GM12864 (cell line): ENCODE data around the gene KASH5.

ENCODE experiments used
- DNase-seq: peaks from one replicate; pipeline ENCODE4 v3.0.0-alpha.2; 2011; ENCODE audit warnings: low read depth
- H3K4me3 ChIP-seq: 2 replicates; pipeline ENCODE4 v1.5.1; 2011; ENCODE audit warnings: mild to moderate bottlenecking, low read depth, low read length, control low read depth
- CTCF ChIP-seq: IDR thresholded peaks from 2 replicates; pipeline ENCODE4 v1.5.1; 2011; ENCODE audit warnings: low read depth, mild to moderate bottlenecking, moderate library complexity, low read length, control low read depth, inconsistent platforms; ENCODE audit errors: missing control alignments

Gene KASH5

GRCh38 chr19:49433240-49433901 is 45.3 kb downstream of the KASH5 start:
- no peak for DNase-seq
- no peak for TF ChIP-seq CTCF
- H3K4me3 ChIP-seq = no peak overlapping the region

- no peak for TF ChIP-seq CTCF
- H3K4me3 ChIP-seq = no peak overlapping the region
- no peak for DNase-seq
These were observed 47.0 kb downstream of the KASH5 start for GRCh38 chr19:49434907-49435583.

- DNase-seq = no peak
- no peak for TF ChIP-seq CTCF
- H3K4me3 ChIP-seq = no peak overlapping the region
These were observed 47.6 kb downstream of the KASH5 start for GRCh38 chr19:49435670-49436069.

- TF ChIP-seq CTCF = no peak
- no peak overlapping the region for H3K4me3 ChIP-seq
- no peak for DNase-seq
These were observed 48.5 kb downstream of the KASH5 start for GRCh38 chr19:49436381-49437017.

- no peak overlapping the region for H3K4me3 ChIP-seq
- no peak for TF ChIP-seq CTCF
- DNase-seq = no peak
These were observed 49.2 kb downstream of the KASH5 start for GRCh38 chr19:49437231-49437630.

GRCh38 chr19:49438261-49438660 is 50.2 kb downstream of the KASH5 start:
- no peak overlapping the region for H3K4me3 ChIP-seq
- no peak for DNase-seq
- TF ChIP-seq CTCF = no peak

GRCh38 chr19:49439836-49440235 is 51.8 kb downstream of the KASH5 start:
- TF ChIP-seq CTCF = no peak
- no peak overlapping the region for H3K4me3 ChIP-seq
- DNase-seq = no peak
